GM19025 (cell line): ENCODE data around the gene EGLN3.
"Not testable (repeated sequence)": the region's sequence is repeated elsewhere in the genome, so short reads cannot be mapped to it uniquely, and the experiment has no call there.

Experiments
- ATAC-seq: cut with Tn5 transposase; IDR thresholded peaks from one replicate; pipeline ENCODE4 v1.9.1; 2021; ENCODE audit warnings: mild to moderate bottlenecking, low read depth, moderate library complexity; ENCODE audit not compliant: unreplicated experiment

Gene EGLN3

DNA sequence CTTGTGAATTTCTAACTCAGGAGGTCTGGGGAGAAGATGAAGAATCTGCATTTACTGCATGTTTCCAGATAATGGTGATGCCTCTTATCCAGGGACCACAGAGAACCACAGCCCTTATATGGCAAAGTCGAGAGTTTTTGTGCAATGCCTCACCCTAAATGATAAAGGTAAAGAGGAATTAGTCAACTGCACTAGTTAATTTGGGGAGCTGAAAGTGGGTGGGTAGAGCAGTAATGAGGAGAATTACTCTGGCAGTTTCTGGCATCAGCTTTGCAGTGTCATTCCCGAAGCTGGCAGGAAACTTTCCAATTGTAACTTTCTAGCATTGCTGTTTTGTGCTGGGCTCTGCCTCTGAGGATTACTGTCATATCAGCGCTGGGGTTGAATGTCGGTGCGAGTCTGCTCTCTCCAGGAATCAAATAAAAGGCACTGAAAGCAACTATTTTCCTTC, 10.3 kb downstream of the EGLN3 start:
- ATAC-seq: no peak

DNA sequence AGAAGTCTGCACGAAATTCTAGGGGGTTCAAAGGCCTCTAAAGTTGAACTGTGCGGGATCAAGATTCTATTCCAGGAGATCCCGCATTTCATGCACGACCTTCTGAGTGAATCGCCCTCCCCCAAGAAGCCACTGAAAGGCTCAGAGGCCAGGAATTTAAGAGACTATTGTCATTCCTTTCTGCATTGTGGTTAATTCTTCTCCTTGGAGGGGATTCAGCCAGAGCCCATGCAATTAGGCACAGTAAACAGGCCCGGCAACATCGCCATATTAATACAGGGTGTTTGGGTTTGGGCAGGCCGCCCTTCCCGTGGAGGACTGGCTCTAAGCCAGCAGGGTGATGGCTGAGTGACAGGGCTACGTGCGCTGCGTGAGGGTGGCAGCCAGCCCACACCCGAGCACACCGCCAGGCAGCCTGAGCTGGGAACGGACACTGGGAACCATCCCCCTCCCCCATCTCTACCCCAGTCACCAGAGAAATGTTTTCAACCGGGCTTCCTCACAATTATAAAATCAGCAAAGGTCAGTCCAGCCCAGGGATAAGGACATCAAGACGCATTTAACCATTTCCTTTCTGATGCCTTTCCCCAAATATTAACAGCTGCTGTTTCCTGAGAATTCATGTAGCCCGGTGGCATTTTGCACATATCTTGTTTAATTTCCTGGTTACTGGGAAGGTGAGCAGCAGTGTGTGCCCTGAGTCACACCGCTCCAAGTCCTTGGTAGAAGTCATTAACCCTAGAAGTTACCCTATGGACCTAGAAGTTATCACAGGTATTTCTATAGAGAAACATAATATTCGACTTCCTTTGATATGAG, 12.5 kb downstream of the EGLN3 start:
- no peak for ATAC-seq

DNA sequence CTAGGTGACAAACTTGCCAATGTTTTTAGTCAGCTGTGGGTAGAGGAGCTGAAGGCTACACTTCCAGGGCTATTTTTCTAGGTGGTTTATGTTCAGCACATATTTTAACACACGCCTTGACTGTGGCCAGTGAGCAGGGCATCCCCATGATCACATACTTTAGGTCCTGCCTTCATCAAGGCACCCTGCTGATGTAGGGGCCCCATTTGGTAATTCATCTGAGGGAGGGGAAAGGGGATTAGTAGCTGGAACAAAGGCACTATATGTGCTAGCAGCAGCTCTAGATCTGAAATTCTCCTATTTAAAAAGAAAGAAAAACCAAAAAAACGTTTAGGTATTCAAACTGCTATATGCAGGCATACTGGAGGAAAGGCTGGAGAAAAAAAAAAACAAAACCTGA, 14.5 kb downstream of the EGLN3 start:
- no peak for ATAC-seq

DNA sequence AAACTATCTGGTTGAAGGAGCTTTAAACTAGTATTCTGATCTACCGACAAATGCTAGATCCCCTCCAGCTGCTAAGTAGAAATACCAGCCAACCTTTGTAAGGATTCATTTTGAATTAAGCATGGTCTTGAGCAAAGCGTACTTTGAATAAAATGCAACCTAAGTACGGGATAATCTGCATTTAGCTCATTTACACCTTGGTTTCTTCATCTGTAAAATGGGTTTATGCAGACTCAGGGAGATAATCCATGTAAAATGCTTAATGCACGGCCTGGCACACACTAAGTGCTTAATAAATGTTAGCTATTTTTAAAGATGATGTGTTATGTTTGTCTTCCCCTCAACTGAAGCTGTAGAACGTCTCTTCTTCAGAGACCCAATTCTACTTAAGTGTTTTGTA, 15.9 kb downstream of the EGLN3 start:
- ATAC-seq: no peak

DNA sequence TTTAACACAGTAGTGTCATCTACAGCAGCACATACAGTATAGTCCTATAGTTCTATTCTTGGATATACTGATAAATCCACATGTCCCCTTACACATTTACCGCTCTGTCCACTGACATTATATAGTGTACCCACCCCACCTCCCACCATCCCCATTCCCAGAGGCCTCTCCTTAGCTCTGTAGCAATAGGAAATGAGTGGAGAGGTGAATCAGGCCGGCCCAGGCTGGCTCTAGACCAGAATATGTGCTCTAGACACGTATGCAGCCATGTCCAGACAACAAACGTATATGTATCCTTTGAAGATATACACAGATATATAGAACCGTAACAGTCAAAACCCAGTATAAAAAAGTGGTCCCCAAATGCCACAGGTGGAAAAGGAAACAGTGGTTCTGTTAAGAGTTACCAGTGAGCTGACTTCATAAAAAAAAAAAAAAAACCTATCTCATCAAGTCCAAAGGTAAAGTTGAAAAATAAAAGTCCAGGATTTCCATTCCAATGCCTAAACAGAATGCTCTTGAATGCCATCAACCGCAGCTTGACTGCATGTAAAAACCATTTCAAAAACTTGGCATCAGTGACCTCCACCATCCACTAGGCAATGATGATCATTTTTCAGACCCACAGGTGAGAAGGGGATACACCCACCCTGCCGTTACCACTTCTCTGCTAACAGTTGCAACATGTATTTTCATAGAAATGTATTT, 16.7 kb downstream of the EGLN3 start:
- ATAC-seq: no peak

DNA sequence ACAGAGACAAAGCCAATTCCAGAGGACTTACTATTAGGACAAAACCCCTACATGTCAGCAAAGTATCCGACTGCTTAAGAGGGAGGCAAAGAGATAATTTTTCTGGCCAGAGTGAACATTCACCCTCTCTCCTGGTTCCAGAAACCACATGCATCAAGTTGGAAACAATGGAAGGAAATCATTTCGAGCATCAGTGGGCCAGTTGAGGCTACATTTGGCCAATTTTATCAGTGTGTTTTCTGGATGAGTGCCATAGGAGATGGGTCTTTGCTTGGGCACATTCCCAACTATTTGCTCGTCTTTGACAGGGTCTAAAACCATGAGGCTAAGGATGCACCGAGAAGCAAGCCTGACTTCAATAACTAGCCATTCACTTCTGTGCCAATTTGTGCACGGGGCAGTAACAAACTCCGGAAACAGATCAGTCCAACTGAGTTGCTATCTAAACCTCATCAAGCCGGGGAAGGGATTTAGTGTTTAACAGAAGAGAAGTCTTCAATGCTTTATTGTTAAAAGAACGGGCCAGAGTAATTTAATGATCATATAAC, 17.4 kb downstream of the EGLN3 start:
- ATAC-seq: no peak

DNA sequence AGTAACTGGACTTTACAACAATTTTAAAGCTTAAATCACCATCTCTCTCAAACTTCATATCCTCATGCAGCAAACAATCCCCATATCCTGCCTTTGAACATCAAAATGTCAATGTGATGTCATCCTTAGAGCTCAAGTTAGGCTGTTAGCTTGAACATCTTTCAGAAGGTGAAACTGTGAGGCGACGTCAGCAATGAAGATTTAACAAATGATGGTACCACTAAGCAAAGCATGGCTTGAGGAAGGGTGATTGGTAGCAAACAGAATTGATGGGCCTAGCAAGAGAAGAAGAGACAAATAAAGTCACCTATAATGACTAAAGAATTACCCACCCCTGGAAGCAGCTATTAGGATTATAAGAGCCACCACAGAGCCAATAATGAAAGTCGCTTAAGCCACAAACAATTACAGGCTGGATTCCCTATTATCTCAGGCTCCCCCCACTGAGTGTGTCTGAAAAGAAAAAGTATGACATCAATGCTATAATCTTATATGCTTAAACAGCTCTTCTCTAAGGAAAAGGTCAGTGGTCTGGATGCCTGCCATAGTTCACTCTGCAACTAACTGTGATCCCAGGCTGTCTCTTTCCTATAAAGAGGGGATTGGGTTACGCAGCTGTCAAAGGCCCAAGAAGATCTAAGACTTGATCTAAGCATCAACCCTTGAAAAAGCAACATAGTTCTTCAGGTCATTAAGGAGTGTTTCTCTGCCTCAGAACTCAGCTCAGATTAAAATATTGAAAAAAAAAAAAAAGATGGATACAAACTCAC, 18.1 kb downstream of the EGLN3 start:
- ATAC-seq: no peak

DNA sequence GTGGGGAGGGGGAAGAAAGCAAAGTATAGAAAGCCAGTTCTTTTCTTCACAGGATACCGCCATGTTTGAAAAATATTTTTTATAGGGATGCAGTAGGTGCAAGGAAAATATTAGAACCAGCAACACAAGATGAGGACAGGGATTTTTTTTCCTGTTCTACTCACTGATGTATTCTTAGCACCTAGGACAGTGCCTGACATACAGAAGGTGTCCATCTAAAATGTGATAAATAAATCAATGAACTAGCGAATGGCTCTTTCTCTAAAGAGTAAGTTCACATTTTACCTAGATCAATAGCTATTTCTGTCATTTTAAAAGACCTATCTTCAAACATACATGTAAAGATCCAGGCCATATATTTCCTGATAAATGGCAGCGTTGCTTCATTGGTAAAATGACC, 18.8 kb downstream of the EGLN3 start:
- ATAC-seq: no peak

DNA sequence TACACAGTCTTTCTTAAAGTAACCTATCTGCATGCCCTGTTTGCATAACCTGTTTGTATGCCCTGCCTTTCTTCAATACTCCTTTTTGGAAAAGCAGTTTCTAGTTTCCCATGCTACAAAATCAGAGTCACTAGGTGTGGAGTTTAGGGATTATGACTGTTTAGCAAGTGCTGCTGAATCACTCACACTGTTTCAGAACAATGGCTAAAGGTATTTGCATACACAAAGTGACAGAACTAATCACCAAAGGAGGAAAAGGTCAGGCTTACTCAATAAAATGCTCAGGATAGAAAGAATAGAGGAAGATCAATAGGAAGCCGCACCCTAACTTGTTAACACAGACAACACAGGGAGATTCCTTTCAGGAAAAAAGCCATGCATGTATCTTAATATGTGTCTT, 19.4 kb downstream of the EGLN3 start:
- no peak for ATAC-seq

DNA sequence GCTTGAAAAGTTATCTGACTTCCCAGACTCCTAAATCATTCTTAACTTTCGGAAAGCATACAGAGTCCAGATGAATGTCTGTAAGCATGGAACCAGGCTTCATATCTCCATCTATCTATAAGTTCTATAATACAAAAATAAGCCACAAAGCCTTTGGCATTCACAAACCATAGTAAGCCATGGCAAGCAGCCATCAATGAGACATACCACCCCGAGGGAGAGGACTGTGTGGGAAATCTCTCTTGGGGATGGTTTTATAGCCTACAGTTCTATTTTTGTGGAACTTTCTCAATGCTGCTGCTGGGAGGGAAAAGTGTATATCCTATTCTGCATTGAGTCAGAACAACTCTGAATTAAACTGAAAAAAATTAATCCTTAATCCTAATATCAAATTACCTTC, 20.4 kb downstream of the EGLN3 start:
- no peak for ATAC-seq

DNA sequence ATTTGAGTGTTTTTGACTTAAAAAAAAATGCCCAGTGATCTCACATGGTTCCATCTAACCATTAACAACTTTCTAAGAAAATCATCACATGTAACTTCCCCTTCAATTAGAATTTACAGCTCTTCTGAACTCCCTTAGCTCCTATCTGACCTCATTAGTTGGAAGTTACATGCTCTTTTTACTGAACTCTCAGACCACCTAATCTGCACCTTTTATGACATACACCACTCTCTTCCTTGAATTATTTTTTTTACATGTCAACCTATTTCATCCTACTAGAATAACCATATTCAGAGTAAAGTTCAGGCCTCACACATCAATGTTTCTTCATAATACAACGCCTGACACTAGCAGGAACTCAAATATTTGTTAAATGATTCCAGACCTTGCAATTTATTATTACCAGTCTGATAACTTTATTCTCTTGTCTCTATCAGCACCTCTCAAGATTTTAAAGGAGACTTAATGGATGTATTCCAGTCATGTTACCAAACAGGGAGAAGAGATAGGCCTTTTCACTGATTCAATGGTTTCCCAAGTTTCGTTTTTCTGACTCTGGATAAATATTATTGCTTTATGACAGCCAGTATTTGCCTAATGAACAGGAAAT, 21.0 kb downstream of the EGLN3 start:
- no peak for ATAC-seq

DNA sequence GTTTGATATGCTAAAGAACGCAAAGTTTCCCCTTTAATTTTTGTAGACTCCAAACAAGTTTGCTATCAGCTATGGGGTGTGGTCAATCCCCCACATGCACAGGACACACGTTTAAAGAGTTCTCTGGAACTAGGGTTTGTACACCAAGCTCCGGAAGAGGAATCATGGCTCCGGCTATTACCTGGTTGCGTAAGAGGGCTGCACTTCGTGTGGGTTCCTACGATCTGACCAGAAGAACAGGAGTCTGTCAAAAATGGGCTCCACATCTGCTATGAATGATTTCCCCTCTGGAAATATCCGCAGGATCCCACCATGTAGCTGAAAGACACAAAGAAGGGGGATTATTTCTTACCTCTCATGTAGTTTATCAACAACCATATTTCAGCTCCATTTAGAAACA, 22.0 kb downstream of the EGLN3 start:
- no peak for ATAC-seq

DNA sequence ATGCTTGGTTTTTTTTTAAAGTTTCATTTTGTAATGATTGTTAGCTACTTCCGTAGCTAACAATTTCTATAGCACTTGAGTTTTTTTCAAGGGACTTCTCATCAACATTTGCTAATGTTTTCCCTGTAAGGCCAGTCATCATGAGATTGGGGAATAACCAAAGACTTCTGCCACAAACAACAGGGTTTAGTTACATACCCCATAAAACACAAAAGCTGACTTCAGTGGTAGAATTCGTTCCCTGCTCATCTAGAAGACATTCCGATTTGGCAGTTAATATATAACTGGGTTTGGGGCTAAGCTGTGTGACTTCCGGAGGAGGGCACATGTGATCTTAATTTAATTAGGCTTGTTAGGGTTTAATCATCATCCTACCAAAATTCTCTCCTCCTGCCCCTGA, 22.9 kb downstream of the EGLN3 start:
- ATAC-seq: no peak

DNA sequence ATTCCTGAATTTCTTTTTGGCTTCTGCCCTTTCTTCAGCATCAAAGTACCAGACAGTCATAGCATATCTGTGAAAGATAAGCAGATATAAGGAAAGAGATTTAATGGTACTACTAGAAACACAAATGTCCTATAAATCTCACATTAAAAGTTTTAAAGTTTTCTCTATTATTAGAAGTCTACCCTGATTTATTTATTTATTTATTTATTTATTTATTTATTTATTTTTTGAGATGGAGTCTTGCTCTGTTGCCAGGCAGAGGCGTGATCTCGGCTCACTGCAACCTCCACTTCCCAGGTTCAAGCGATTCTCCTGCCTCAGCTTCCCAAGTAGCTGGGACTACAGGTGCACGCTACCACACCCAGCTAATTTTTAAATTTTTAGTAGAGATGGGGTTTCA, 23.9 kb downstream of the EGLN3 start:
- not testable (repeated sequence) for ATAC-seq

DNA sequence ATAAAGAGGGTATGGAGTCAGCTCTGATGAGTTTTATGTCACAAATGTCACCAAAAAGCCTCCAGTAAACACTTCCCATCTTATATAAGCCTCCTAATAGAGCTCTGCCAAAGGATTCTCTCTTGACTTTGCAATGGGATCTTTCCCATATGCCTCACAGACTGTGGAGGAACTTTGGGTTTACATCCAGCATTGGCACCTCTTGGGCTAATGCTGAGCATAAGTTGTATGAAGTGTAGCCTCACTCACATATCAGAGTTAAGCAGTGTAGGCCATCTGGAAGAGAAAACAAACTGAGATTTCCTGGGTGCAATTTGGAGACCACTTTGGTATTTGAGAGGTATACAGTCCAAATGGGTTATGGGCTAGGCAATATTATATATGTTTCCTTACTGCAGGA, 24.9 kb downstream of the EGLN3 start:
- no peak for ATAC-seq

DNA sequence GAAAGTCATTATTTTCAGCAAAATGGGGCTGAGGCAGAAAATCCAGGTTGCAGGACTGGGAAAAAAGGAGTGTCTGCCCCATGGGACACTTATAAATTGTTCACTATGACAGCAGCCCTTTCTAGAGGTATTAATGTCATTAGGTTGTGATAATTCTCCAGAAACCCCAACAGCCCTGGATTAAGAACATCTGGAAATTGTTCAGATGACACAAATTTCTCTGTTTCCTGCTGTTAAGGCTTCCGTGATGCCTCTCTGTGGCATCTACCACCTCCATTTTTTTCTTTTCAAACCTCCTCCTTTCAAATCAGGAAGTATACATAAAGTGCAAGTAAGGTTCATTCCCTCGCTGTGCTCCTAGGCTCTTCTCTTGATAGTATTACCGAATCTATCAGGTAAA, 25.6 kb downstream of the EGLN3 start:
- ATAC-seq: no peak

DNA sequence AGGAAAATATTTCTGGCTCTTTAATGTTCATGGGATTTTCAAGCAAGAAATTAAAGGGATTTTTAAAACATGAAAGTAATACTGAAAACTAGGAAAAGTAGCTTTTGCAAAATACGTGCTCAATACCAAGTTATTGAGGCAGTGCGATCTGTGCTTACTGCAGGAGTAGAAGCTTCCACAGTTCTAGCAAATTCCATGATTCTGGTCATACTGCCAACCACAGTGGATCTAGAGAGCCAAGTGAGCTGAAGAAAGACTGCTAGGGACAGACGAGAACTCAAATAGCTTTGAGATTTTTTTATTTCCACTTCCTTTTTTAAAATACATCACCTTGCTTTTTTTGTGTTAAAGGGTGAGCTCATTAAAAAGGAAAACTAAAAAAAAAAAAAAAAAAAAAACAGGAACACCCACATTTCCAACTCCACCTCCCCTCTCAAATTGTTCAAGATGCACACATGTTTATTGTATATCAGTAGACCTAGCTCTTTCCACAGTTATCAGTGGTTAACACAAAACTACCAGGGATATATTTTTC, 26.2 kb downstream of the EGLN3 start:
- ATAC-seq: no peak

DNA sequence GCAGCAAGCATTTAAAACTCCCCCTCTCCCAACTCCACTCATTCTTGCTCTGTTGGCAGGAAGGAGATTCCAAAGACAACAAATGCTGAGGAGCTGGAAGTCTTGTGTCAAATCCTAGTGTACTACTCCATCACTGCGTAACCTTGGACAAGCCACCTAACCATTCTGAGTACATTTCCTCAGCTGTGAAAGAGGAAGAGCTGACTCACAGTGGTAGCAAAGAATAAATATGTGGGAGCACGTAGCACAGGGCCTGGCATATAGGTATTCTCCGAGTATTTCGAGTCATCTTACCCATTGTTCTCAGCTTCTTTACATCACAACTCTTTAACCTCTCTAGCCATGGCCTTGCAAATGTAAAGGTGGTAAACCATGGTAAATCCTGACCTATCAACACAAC, 28.7 kb downstream of the EGLN3 start:
- no peak for ATAC-seq

DNA sequence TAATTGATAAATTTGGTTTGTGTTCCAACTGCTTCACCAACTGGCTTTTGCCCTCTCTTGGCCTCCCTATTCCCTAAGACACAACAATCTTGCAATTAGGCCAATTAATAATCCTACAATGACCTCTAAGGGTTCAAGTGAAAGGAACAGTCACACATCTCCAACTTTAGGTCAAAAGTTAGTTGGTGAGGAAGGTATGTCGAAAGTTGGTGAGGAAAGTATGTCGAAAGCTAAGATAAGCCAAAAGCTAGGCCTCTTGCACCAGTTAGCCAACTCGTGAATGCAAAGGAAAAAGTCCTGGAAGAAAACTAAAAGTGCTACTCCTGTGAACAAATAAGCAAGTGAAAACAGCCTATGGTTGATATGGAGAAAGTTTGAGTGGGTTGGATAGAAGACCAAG, 32.6 kb downstream of the EGLN3 start:
- ATAC-seq: no peak

DNA sequence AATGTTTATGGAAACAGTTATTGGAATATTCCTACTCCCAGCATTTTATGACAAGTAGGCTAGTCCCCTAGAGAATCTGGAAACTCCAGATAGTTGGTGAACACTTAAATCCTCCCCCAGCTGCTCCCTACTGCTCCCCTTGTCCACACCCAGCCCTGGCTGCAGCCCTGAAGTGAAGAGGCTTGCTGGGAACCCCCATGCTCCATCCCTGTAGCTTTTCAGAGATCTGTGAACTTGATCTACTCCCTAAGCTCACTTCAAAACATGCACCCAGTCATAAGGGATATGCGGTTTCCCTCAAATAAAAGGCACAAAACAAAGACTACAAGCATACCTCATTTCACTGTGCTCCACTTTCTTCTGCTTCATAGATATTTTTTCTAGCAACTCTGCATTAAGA, 33.2 kb downstream of the EGLN3 start:
- no peak for ATAC-seq
